IMR-90 (cell line): ENCODE data around the gene SRSF7. TPM values are rescaled to one million over a fixed set of nuclear protein-coding genes. Genes with fewer than 3 reads are reported as not detected.

Source experiments
- ATAC-seq: fragments of 200-7000 bp; cut with Tn5 transposase; 2 replicates; pipeline ENCODE4 v1.9.1; 2020; ENCODE audit warnings: low read depth, mild to moderate bottlenecking, moderate library complexity
- BruUV-seq: library from RNA; stranded (reverse); fragments of 400-500 nt; replicated peaks from 2 replicates; lab custom pipeline; 2021; lab: Mats Ljungman, UMichigan
- CTCF ChIA-PET: fragments of 300-600 bp; formaldehyde crosslinking; extraction: SDS; loops from one replicate; lab custom pipeline; 2021; ENCODE audit warnings: antibody characterized with exemption; lab: Yijun Ruan, JAX
- POLR2A ChIA-PET: fragments of 300-600 bp; sonication (Branson Sonifier 250); formaldehyde crosslinking; loops from one replicate; lab custom pipeline; 2022; ENCODE audit warnings: antibody characterized with exemption; ENCODE audit not compliant: unreplicated experiment; lab: Charles Lee
- DNase-seq: peaks from one replicate; pipeline ENCODE4 v3.0.0; 2013
- H2AFZ ChIP-seq: replicated peaks from 2 replicates; pipeline ENCODE3; 2013; ENCODE audit warnings: low read length, mild to moderate bottlenecking; ENCODE audit not compliant: poor library complexity
- H2AK5ac ChIP-seq: 2 replicates; pipeline ENCODE4 v1.6.1; 2013; ENCODE audit warnings: low read depth, low read length, inconsistent platforms
- H2AK9ac ChIP-seq: replicated peaks from 2 replicates; pipeline ENCODE3; 2013; ENCODE audit warnings: mild to moderate bottlenecking, low read depth, low read length, moderate library complexity; ENCODE audit not compliant: poor library complexity
- H2BK120ac ChIP-seq: 2 replicates; pipeline ENCODE4 v1.6.1; 2013; ENCODE audit warnings: low read depth, low read length, inconsistent platforms
- H2BK15ac ChIP-seq: 3 replicates; pipeline ENCODE4 v1.6.1; 2013; ENCODE audit warnings: low read depth, low read length, inconsistent platforms
- H2BK20ac ChIP-seq: 2 replicates; pipeline ENCODE4 v1.6.1; 2013; ENCODE audit warnings: low read depth, mild to moderate bottlenecking, inconsistent platforms, low read length, moderate library complexity
- H2BK5ac ChIP-seq: 2 replicates; pipeline ENCODE4 v1.6.1; 2013; ENCODE audit warnings: mild to moderate bottlenecking, low read depth, low read length, inconsistent platforms; ENCODE audit not compliant: poor library complexity, severe bottlenecking
- H3K14ac ChIP-seq: replicated peaks from 2 replicates; pipeline ENCODE4 v1.6.1; 2013; ENCODE audit warnings: low read depth, low read length, inconsistent platforms
- H3K18ac ChIP-seq: 2 replicates; pipeline ENCODE4 v1.6.1; 2013; ENCODE audit warnings: low read depth, low read length, control low read depth
- H3K23ac ChIP-seq: 2 replicates; pipeline ENCODE4 v1.6.1; 2013; ENCODE audit warnings: low read depth, low read length, inconsistent platforms
- H3K27ac ChIP-seq: 2 replicates; pipeline ENCODE4 v1.5.1; 2013; ENCODE audit warnings: mild to moderate bottlenecking, control low read depth, low read length; ENCODE audit not compliant: insufficient read depth
- H3K27me3 ChIP-seq: 2 replicates; pipeline ENCODE4 v1.6.1; 2013; ENCODE audit warnings: low read length; ENCODE audit not compliant: control insufficient read depth, insufficient read depth
- H3K36me3 ChIP-seq: 2 replicates; pipeline ENCODE4 v1.6.1; 2013; ENCODE audit warnings: low read length, mixed read lengths; ENCODE audit not compliant: control insufficient read depth, insufficient read depth
- H3K4ac ChIP-seq: 2 replicates; pipeline ENCODE4 v1.6.1; 2013; ENCODE audit warnings: low read depth, low read length, inconsistent platforms
- H3K4me1 ChIP-seq: 2 replicates; pipeline ENCODE4 v1.6.1; 2013; ENCODE audit warnings: low read length, mixed read lengths; ENCODE audit not compliant: control insufficient read depth, insufficient read depth
- H3K4me2 ChIP-seq: 2 replicates; pipeline ENCODE4 v1.6.1; 2013; ENCODE audit warnings: low read depth, mild to moderate bottlenecking, control low read depth, low read length, moderate library complexity
- H3K4me3 ChIP-seq: 2 replicates; pipeline ENCODE4 v1.5.1; 2013; ENCODE audit warnings: low read depth, mild to moderate bottlenecking, control low read depth, low read length, moderate library complexity; ENCODE audit not compliant: insufficient read depth
- H3K56ac ChIP-seq: 2 replicates; pipeline ENCODE4 v1.6.1; 2013; ENCODE audit warnings: low read length, inconsistent platforms; ENCODE audit not compliant: insufficient read depth; ENCODE audit errors: extremely low read depth
- H3K79me1 ChIP-seq, 2 experiments: 2 replicates each; pipeline ENCODE4 v1.6.1; 2013; ENCODE audit warnings: low read length in 2 of 2, inconsistent platforms in 1 of 2, low read depth in 1 of 2
- H3K9ac ChIP-seq: 2 replicates; pipeline ENCODE4 v1.6.1; 2013; ENCODE audit warnings: low read depth, low read length, control low read depth
- H3K9me1 ChIP-seq: 2 replicates; pipeline ENCODE4 v1.6.1; 2013; ENCODE audit warnings: low read length, inconsistent platforms; ENCODE audit not compliant: insufficient read depth
- H3K9me3 ChIP-seq: 2 replicates; pipeline ENCODE4 v1.6.1; 2013; ENCODE audit warnings: low read length; ENCODE audit not compliant: control insufficient read depth, insufficient read depth
- H4K20me1 ChIP-seq: 2 replicates; pipeline ENCODE4 v1.6.1; 2013; ENCODE audit warnings: low read length, inconsistent platforms; ENCODE audit not compliant: insufficient read depth
- H4K5ac ChIP-seq: 2 replicates; pipeline ENCODE4 v1.6.1; 2013; ENCODE audit warnings: mild to moderate bottlenecking, low read depth, low read length, control low read depth
- H4K8ac ChIP-seq, 2 experiments: 2 replicates each; pipeline ENCODE4 v1.6.1; 2013; ENCODE audit warnings: low read depth in 2 of 2, low read length in 2 of 2, control low read depth in 1 of 2, inconsistent platforms in 1 of 2
- H4K91ac ChIP-seq: 2 replicates; pipeline ENCODE4 v1.6.1; 2013; ENCODE audit warnings: low read depth, low read length, inconsistent platforms; ENCODE audit not compliant: insufficient read depth
- ELK1 ChIP-seq: fragments of 150-350 bp; IDR thresholded peaks from 2 replicates; pipeline ENCODE4 v1.6.1; 2016; ENCODE audit warnings: low read depth, mild to moderate bottlenecking, low read length, moderate library complexity, borderline replicate concordance
- POLR2A ChIP-seq: IDR thresholded peaks from 2 replicates; pipeline ENCODE4 v1.6.1; 2012; ENCODE audit warnings: mild to moderate bottlenecking, low read depth, low read length
- WGBS, 2 experiments: methylation state at CpG; one replicate each; pipeline versions ENCODE4 v1.1.5 to v1.1.7; 2013; ENCODE audit warnings: missing lambda C conversion rate in 2 of 2; ENCODE audit not compliant: insufficient read length in 1 of 2; ENCODE audit errors: extremely low coverage in 2 of 2; 5-methylcytosine and 5-hydroxymethylcytosine counted together
- dilution Hi-C: fragments of 300-500 bp; cut with HindIII; formaldehyde crosslinking; loops from one replicate; pipeline ENCODE4 v1.14.3; 2018; ENCODE audit warnings: low sequenced_read_pairs; ENCODE audit not compliant: unreplicated experiment
- in situ Hi-C: fragments of 300-500 bp; cut with MboI; formaldehyde crosslinking; loops from 3 replicates; pipeline ENCODE4 v1.14.3; 2019; ENCODE audit warnings: low sequenced_read_pairs, inconsistent platforms, mixed read lengths
- intact Hi-C: fragments of 100-400 bp; cut with micrococcal nuclease; formaldehyde crosslinking; loops from 2 replicates; pipeline ENCODE4 v1.10.0; 2022
- polyA plus RNA-seq, 3 experiments: library from polyadenylated mRNA; depleted of rRNA; stranded (reverse); fragments of >200 nt; gene quantifications; 2 replicates each; pipeline ENCODE4 v1.2.3, GENCODE V29; 2012; ENCODE audit warnings: low replicate concordance in 1 of 3
- total RNA-seq: library from RNA; depleted of rRNA; stranded (reverse); fragments of >200 nt; gene quantifications from 2 replicates; pipeline ENCODE4 v1.2.3, GENCODE V29; 2012

SRSF7 gene
- total and polyA plus RNA-seq, 2 of the 4 experiments (the other 2 are of a cell fraction) = 148 to 191 TPM

- Histone ChIP-seq H3K4me1 (no peaks in the 10 kb centered on the region), H4K8ac (no peak overlapping the region), H2BK120ac (no peak overlapping the region), H2BK5ac (no peak overlapping the region), H3K9me3 (no peaks in the 10 kb centered on the region), H4K20me1 (no peaks in the 10 kb centered on the region), H3K9me1 (no peaks in the 10 kb centered on the region), H2BK20ac (no peak overlapping the region), H3K36me3 (peaks cover 16% of the 10 kb centered on the region), H2BK15ac (no peak overlapping the region), H2AFZ (no peak overlapping the region), H3K14ac (no peak overlapping the region), H2AK9ac (no peak overlapping the region), H3K23ac (no peak overlapping the region), H3K4me3 (no peak overlapping the region), H3K18ac (no peak overlapping the region), H3K4me2 (no peak overlapping the region), H3K27ac (no peak overlapping the region), H3K9ac (no peak overlapping the region), H3K79me1 (no peaks in the 10 kb centered on the region; a peak in 1 of 4 replicates), H4K5ac (no peak overlapping the region), H3K4ac (no peak overlapping the region), H2AK5ac (no peak overlapping the region), H3K27me3 (no peaks in the 10 kb centered on the region), H4K91ac (no peak overlapping the region), H3K56ac (no peak overlapping the region)
- CTCF ChIA-PET = interaction anchor here (0.6 kb wide), 1 partner anchor 192 kb away, joined by 4 read pairs; no protein-coding TSS in a partner anchor
- BruUV-seq = no TSS peak
- intact Hi-C loops (loop anchor here (5.0 kb wide), 2 partner anchors 191 to 411 kb away; no protein-coding TSS in a partner anchor), dilution Hi-C loops (loop anchor here (25.0 kb wide), 1 partner anchor 166 kb away; no protein-coding TSS in a partner anchor), in situ Hi-C loops (no loop called here)
- WGBS, 2 experiments = no CpG with 5 or more reads among the region's 2 CpGs
- TF ChIP-seq ELK1 (no peak), POLR2A (no peak)
- POLR2A ChIA-PET = no interaction called here
- ATAC-seq (no peak), DNase-seq (no peak)
These were observed 22.5 kb downstream of the SRSF7 start for GRCh38 chr2:38728694-38729093.
